ENCODE data around the gene FRMD4B. TPM values are rescaled to one million over a fixed set of nuclear protein-coding genes. Genes with fewer than 3 reads are reported as not detected.

The FRMD4B gene
- total RNA-seq = 10 to 100 TPM; 41.2 to 41.4 TPM

DNA sequence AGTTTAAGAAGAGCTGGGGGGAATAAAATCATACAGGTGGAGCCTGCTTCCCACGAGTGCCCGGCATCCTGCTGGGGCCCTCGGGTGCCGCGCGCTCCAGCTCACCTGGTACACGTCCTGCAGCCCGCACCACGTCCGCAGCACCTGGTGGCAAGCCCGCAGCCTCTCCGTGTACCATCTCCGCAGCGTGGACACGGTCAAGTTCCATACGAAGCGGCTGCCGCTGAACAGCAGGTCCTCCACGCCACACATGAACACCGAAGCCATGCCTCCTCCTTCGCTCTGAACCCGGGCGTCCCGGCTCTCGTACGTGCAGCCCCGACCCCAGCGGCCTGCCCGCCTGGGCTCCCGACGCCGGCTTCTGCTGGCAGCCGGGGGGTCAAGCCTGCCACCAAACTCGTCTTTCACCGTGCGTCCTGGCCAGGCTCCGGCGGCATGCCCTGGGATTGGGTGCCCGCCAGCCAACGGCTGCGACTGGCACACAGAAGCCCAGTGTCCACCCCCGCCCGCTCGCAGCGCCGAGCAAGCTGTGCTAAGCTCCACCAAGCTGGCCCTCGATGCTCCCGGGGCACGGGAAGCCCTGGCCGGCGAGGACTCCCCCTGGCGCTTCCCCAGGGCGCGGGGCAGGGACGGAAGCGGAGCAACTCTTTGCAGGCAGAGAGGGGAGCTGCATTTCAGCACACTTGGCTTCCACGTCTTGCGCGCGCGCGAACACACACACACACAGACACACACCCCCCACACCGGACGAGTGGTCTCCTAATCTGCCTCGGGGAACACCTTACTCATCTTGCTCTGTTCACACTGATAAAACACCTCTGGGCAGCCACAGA lies at the start of gene FRMD4B:
FRMD4B (minus strand) TSS at position 366 of the 833 bp plus-strand sequence; CDS start at position 267, 99 bp downstream.
- ChIA-PET CTCF (interaction anchor here (0.7 kb wide), 1 partner anchor 29 kb away, joined by 3 read pairs; no protein-coding TSS in a partner anchor), POLR2A (interaction anchor here (0.5 kb wide), 1 partner anchor 211 kb away, joined by 3 read pairs; no protein-coding TSS in a partner anchor)

DNA sequence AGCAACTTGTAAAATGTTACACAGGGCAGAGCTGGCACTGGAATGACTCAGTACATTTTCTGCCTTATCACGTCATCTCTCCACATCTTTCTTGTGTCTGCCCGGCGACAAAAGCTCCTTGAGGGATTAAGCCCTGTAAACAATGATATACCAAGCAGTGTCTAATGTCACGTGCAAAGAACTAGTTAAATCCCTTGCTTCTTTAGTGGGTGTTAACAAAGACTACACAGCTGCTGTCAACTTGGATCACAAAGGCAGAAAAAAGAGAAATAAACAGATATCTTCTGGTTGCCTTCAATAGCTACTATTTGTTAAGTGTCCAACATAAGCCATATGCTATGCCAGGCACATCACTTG lies 48.1 kb upstream of the FRMD4B start:
- ChIA-PET CTCF (no interaction called here), POLR2A (no interaction called here)

DNA sequence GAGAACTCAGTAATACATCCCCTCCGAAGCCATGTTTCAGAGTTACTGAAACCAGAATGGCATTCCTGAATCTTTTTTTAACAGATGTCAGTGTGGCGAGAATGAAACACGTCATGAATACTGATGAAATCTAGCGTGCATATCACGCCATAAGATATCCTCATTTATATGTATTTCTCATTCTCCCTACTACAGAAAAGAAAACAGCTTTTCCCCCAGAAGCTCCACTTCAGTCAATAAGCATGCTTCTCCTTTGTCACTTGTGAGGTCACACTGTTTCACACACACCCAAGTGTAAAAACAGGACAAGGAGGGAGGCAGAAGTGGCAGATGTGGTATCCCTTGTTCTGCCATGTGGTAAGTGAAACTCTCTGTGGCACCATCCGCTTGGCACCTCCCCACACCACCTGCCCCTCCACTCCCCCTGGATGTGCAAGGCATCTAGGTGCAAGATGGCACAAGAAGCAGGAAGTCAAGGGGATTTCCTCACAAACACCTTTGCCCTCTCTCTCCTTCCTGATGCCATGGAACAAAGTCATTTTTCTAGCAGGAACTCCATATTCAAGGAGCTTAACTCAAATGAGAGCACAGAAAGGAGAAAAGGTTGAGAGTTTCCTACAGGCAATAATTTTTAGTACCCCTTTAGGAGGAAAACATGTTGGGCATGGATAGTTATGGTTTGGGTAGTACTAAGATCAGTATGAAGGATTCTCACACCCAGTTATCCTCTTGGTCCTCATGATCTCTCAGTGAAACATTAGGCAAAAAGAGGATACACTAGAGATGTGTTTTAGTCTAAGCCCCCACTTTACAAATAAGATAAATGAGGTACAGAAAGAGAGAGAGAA lies 47.5 kb upstream of the FRMD4B start:
- ChIA-PET POLR2A (no interaction called here), CTCF (interaction anchor here (0.5 kb wide), 1 partner anchor 41 kb away, joined by 3 read pairs; no protein-coding TSS in a partner anchor)

DNA sequence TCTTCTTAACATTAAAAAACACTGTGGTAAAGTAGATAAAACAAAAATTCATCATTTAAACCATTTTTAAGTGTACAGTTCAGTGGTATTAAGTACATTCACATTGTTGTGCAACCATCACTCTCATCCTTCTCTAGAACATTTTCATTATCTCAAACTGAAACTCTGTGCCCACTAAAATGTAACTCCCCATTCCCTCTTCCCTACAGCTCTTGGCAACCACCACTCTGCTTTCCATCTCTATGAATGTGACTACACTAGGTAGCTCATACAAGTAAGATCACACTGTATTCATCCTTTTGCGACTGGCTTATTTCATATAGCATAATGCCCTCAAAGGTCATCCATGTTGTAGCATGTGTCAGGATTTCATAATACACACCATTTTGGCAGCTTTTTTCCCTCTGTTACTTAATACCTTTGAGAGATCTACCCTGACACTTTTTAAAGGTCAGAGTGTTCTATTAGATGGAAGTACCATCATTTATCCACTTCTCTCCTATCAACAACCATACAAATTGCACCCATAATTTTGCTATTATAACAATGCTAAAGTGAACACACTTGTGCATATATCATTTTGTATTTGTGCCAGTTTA lies 42.9 kb upstream of the FRMD4B start:
- POLR2A ChIA-PET = no interaction called here
- CTCF ChIA-PET = interaction anchor here (0.7 kb wide), 1 partner anchor 13 kb away, joined by 3 read pairs; no protein-coding TSS in a partner anchor

DNA sequence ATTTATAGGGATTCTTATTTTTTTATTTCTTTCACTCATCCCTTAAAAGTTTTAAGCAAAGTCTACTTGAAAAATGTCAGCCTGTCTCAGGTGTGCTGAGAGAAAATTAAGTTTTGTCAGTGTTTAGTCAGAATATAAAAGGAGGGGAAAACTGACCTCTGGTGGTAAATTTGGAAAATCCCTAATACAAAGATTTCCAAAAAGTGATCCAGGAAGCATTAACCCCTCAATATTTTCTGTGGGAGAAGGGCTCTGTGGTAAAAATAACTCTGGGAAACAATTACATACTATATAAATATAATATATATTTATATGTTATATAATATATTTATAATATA lies 41.0 kb upstream of the FRMD4B start:
- ChIA-PET CTCF (interaction anchor here (1.1 to 1.5 kb wide), 2 partner anchors 39 to 306 kb away, joined by 3 to 7 read pairs; no protein-coding TSS in a partner anchor), POLR2A (no interaction called here)

DNA sequence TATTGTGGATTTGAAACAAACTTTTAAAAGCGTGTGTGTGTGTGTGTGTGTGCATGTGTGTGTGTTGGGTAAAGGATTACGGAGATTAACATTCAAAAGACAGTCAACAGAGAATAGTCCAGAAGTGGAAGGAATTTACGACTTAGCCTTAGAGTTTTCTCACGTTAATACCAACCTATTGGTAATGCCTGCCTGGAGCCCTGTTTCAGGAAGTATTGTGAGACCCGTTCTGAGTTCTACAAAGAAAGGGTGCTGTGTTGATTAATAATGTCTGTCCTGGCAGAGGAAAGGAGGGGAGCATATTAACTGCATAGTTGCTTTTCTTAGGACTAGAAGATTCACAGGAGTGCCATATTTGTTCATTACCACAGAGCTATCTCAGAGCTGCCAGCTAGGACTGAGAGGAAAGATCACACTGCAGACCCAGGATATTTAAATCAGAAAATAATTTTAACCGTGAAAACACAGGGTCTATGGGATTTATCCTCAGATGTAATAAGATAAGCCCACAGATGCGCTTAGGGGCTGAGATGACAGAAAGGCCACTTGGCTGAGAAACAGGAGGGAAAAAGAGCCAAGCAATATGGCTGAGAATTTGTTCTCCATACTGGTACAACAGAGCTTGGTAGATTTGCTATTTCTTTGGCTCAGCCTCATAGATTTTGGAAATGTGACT lies 40.5 kb upstream of the FRMD4B start:
- POLR2A ChIA-PET = no interaction called here

DNA sequence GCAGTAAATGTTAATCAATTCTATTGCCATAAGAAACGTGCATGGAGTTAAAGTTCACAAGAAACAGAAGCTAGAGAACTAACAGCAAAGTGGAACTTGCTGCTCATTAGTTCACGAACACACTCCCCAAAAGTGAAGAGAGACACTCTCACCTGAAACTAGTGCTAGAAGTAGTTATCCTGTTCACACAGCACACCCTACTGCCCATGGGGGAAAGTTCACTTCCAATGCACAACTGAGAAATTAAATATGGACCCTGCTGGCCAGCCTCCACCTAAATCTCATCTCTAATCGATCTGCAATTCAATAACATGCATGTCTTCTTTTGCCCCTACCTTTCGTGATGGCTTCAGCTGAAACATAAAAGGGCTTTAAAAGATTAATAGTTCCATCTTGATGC lies 39.4 kb upstream of the FRMD4B start:
- POLR2A ChIA-PET = no interaction called here

More for the DNA sequence above, 40.5 kb upstream of the FRMD4B start:
- CTCF ChIA-PET = interaction anchor here (1.5 kb wide), 1 partner anchor 306 kb away, joined by 7 read pairs; no protein-coding TSS in a partner anchor

DNA sequence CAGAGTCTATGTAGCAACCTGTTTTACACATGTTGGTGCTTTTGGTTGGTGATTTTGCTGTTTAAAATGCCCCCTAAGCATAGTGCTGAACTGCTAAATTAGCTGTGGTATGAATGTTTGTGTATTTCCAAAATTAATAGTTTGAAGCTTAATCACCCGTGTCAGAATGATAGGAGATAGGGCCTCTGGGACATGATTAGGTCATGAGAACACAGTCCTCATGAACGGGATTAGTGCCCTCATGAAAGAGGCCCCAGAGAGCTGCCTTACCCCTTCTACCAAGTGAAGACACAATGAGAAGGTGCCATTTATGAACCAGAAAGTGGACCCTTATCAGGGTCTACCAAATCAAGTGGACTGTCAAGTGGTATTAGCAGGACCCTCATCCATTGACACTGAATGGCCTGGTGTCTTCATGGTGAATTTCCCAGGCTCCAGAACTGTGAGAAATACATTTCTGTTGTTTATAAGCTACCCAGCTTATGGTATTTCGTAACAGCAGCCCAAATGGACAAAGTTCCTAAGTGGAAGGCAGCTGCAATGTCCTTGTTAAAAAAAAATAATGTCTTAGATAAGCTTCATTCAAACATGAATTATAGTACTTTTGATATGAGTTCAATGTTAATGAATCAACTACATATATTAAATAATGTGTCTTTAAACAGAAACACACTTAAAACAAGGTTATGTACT lies 37.7 kb upstream of the FRMD4B start:
- ChIA-PET POLR2A (no interaction called here), CTCF (interaction anchor here (0.9 to 1.0 kb wide), 2 partner anchors 14 to 97 kb away, joined by 3 to 4 read pairs; no protein-coding TSS in a partner anchor)

More for the DNA sequence above, 39.4 kb upstream of the FRMD4B start:
- CTCF ChIA-PET = interaction anchor here (1.5 kb wide), 1 partner anchor 304 kb away, joined by 7 read pairs; no protein-coding TSS in a partner anchor

DNA sequence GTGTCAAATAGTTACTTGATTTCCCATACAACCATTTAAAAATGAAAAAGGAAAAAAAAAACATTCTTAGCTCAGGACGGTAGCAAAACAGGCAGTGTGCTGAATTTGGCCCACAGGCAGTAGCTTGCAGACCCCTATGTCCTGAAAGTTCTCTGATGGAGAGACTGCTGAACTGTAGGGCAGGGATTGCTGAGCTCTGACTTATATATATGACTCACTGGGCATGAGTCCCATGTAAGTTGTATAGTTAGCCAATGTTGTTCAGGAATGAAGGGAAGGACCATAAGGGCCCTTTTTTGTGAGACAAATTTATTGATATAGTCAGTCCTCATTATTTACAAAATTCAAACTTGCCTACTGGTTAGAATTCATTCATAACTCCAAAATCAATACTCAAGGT lies 36.9 kb upstream of the FRMD4B start:
- POLR2A ChIA-PET = no interaction called here
- CTCF ChIA-PET = interaction anchor here (1.0 to 1.2 kb wide), 2 partner anchors 13 kb away, joined by 3 to 4 read pairs; no protein-coding TSS in a partner anchor

DNA sequence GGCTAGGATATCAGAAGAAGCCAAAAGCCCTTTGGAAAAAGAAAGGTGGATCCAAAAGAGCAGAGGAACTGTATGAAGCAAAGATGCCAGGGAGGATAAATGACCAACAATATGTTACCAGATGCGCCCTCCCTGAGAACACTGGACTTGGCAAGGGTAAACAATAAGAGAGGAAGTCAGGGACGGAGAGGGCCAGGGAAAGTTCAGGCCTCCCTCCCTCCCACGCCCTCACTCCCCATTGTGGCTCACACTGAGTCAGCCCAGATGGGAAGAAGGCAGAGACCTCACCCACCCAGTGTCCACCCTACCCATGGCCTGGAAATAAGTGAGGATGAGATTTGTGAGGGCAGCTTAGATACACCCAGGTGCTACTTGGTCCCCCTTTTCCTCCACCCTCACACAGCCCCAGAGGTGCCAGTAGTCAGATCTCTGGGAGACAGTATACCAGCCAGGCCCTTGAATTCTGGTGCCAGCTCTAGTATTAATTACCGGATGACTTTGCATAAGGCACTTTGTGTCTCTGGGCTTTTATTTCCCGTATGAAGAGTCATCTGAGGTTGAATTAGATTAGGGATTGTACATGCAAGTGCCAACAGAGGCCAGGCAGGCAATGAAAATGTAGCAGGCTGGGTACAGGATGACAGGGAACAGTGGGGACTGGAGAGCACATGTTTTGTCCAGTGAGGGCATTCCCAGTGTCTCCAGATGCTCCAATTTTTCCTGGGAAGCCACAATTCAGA lies 35.1 kb upstream of the FRMD4B start:
- CTCF ChIA-PET = no interaction called here
- POLR2A ChIA-PET = no interaction called here

DNA sequence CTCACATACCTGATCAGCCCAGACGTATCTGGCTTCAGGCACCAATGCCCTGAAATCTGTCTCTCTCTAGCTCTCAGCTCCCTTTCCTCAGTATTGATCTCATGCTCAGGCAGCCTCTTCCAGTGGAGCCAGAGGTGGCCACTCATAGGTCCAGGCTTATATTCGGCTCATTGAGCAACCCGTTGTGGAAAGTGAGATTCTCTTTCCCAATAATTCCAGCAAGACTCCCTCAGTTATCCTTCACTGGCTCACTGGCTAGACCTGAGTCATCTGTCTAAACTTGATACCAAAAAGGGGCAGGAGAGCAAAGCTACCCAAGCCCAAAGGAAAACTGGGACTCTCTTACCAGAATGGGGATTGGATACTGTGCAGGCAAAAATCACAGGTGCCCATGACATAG lies 33.4 kb upstream of the FRMD4B start:
- POLR2A ChIA-PET = no interaction called here
- CTCF ChIA-PET = no interaction called here

DNA sequence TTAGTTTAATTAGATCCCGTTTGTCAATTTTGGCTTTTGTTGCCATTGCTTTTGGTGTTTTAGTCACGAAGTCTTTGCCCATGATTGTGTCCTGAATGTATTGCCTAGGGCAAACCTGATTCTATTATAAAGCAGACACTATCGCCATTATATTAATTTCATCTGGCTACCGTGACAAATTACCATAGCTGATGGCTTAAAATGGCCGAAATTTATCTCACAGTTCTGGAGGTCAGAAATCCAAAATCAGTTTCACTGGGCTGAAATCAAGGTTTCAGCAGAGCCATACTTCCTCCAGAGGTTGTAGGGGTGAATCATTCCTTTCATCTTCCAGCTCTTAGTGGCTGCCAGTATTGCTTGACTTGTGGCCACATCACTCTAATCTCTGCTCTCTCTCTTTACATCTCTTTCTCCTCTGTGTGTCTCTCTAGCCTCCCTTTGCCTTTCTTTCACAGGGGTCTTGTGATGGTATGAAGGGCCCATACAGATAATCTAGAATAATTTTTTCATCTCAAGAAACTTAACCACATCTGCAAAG lies 31.7 kb upstream of the FRMD4B start:
- ChIA-PET POLR2A (no interaction called here), CTCF (no interaction called here)

DNA sequence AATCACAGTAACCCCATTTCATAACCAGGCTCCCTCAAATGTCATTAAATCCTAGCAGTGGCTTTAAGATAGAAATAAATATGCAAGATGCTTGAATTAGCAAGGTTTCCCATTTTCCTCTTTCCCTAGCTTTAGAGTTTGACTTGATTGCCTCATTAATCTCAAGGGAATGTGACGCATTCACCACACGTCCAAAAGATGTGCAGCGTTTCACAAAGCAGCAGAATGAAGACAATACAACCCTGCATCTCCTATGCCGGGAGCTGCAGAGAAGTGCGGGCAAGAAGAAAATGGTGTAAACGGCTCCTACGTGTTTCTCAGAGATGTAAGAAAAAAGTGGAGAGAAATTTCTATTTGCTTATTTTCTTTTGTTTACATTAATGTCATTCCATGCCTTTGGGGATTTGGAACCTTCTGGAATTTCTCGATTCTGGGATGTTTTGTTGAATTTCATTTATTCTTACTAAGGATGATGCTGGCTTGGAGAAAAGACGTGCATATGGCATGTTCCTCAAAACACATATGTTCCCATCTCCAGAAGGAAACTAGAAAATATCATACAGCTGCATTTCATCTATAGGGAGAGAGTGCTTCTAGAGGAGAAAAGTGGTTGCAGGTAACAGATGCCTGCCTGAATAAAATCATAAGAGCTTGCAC lies 27.8 kb upstream of the FRMD4B start:
- ChIA-PET CTCF (no interaction called here), POLR2A (no interaction called here)

DNA sequence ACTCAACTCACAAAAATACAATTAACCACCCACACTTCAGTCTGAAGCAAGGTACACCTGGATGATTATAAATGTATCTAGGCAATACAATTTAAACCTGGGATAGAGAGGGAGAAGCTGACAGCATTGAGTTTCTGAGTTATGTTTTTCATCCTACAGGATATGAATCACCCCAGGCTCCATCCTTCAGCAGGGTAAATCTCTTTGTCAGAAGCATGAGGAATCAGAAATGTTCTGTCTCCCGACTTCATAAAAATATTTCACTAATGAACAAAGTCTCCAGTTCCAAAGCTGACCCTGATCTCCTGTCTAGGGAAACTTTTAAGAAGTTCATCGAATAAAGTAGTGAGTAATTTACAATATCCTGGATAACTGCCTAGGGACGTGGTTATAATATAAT lies 25.5 kb upstream of the FRMD4B start:
- CTCF ChIA-PET = no interaction called here
- POLR2A ChIA-PET = no interaction called here

DNA sequence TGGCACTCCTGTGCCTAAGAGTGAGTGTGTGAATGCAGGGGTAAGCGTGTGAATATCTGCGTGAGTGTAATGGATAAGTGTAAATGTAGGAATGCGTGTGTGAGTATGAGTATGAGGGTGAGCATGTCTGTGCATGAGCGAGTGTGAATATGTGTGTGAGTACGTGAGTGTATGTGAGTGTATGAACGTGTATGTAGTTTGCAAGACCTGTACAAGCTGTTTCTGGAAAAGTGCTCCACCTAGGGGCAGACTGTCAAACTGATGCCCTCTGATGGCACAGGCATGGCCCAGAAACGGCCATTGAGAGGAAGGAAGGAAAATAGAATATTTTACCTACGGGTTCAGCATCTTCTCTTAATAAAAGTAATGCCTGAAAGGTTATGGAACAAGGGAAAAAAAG lies 24.4 kb upstream of the FRMD4B start:
- POLR2A ChIA-PET = no interaction called here
- CTCF ChIA-PET = interaction anchor here (0.6 to 2.3 kb wide), 11 partner anchors 12 to 265 kb away, joined by 3 to 8 read pairs (median 4); no protein-coding TSS in a partner anchor

DNA sequence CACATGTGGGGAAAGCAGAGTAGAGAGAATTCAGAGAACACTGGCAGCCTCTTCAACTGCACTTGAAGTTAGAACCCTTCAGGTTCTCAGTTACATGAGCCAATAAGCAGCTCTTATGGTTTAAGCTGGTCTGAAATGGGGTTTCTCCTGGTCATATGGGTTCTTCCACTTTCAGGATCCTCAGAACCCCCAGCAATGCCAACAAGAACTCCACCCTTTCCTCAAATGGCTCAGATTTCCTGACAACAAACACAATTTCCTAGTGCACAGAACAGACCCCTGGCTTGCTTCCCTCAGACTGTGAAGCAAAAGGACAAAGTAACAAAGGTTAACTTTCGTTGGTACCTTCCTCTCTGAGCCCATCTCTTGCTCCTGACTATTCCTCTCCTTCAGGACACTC lies 23.9 kb upstream of the FRMD4B start:
- POLR2A ChIA-PET = interaction anchor here (0.9 kb wide), 1 partner anchor 77 kb away, joined by 4 read pairs; no protein-coding TSS in a partner anchor
- CTCF ChIA-PET = interaction anchor here (0.6 to 2.3 kb wide), 10 partner anchors 12 to 252 kb away, joined by 3 to 8 read pairs (median 4); no protein-coding TSS in a partner anchor

DNA sequence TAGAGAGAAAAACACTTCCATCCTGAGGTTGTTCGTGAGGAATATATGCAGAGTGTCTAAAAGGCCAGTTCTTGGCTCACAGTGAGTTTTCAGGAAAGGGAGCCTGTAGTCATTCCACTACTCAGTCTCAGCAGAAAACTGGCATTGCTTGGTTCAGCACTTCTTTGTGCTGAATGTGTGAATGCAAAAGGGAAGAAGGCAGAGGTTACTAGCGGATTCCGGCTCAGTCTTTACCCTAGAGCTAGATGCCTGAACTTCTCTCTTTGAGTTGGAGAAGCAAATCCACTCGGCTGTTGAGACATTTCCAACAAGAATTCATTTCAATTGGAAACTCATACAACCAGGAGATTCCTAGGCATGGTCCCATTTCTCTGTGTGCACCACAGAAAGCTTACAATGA lies 23.1 kb upstream of the FRMD4B start:
- CTCF ChIA-PET = interaction anchor here (0.6 to 2.3 kb wide), 5 partner anchors 14 to 251 kb away, joined by 3 to 8 read pairs (median 4); no protein-coding TSS in a partner anchor
- POLR2A ChIA-PET = interaction anchor here (0.9 kb wide), 1 partner anchor 76 kb away, joined by 4 read pairs; no protein-coding TSS in a partner anchor
